ENCODE measurements around the gene CLK2.
A peak's percentile ranks its signal among the peaks of the same experiment; 100 is the strongest.
"Not testable (repeated sequence)": the region's sequence is repeated elsewhere in the genome, so short reads cannot be mapped to it uniquely, and the experiment has no call there.

The CLK2 gene

GRCh38 chr1:155266553-155266952, 6.8 kb downstream of the CLK2 start:
- no peak for DNase-seq (ENCODE audit: low spot score)

DNA sequence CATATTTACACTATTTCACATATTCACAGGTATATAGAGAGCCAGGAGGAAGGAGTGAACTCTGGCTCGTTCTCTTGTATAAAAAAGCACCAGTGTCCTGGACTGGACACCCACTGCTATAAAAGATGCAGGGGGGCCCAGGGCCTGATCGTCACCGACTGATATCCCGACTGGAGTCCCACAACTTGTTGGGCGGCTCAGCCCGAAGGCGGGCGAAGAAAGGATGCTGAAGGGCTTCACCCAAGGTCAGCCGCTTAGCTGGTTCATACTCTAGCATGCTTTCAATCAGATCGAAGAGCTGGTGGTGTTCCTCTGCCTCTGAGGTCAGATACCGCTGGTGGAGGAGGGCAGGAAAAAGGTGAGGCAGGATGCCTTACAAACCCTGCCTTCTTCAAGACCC, 10.2 kb downstream of the CLK2 start:
- DNase-seq (ENCODE audit: low spot score), result no peak

DNA sequence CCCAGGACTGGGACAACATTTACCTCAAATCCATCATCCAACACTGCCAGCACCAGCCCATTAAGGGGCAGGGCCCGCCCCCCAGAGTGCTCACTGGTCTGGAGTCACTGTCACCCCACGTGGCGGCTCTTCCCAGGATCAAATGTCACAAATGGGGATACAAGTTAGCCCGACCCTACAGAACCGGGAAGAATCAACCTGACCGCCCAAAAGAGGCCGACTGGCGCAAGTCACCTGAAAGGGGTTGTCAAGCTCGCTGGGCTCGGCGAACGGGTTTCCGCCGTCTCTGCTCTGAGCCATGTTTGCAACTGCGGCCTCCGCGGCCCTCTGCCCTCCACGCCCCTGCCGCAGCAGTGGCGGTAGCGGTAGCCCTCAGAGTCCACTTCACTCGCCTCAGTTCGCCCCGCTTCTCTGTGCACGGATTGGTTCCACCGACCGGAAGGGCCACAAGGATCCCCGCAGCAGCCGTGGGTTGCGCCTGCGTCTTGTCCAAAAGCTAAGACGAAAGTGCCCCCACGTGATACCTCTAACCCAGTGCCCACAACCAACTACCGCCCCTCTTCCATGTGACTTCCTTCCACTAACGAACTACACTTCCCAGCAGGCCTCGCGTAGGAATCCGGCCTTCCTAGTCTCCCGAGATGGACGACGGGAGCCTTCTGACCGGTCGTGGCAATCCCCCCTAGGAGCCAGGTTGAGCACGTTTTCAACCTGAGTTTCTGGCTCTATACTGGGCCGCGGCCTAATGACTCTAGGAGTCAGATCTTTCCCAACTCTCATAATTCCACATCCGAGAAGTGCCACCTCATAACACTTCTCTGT, 11.2 kb downstream of the CLK2 start, which contains the start of gene SCAMP3:
Gene SCAMP3 (minus strand): TSS at position 509 of the 822 bp plus-strand sequence. CDS start 209 bp downstream, at position 300.
- peak; percentile 98 for DNase-seq (ENCODE audit: low spot score)

- peak; percentile 48 for DNase-seq (ENCODE audit: low spot score)
Observed at GRCh38 chr1:155261493-155261851, 11.8 kb downstream of the CLK2 start.

GRCh38 chr1:155260276-155260675, 13.0 kb downstream of the CLK2 start:
- no peak for DNase-seq (ENCODE audit: low spot score)

GRCh38 chr1:155256058-155256852, 17.0 kb downstream of the CLK2 start:
- no peak for DNase-seq (ENCODE audit: low spot score)

- DNase-seq (ENCODE audit: low spot score), result peak; percentile 97
Observed at GRCh38 chr1:155255243-155256007, 17.9 kb downstream of the CLK2 start, which contains the start of gene ENTREP3. Gene ENTREP3, minus strand, starts transcription at chr1:155255483. Its CDS starts 606 bp downstream, at chr1:155254877.

DNA sequence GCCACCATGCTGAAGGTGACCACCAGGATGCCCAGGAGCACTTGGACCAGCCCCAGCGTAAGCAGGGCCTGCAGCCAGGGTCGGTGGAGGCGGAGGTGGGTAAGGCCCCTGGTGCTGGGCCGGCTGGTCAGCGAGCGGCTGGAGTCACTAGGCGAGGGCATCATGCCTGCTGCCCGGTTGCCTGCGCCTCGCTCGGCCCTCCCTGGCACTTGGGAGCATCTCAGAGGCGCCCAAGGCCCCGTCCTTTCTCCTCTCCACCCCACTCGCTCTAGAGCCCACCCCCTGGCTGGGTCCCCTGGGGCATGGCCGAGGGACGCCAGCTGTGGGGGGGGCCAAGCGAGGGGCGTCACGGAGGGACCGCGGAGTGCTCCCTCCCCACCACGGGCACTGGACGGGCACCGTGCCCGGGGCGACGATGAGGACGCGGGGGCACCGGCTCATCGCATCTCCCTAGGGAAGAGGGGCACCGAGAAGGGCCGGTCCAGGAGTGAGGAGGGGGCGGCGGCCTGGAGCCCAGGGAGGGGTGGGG, 18.5 kb downstream of the CLK2 start:
- DNase-seq (ENCODE audit: low spot score), result no peak

DNA sequence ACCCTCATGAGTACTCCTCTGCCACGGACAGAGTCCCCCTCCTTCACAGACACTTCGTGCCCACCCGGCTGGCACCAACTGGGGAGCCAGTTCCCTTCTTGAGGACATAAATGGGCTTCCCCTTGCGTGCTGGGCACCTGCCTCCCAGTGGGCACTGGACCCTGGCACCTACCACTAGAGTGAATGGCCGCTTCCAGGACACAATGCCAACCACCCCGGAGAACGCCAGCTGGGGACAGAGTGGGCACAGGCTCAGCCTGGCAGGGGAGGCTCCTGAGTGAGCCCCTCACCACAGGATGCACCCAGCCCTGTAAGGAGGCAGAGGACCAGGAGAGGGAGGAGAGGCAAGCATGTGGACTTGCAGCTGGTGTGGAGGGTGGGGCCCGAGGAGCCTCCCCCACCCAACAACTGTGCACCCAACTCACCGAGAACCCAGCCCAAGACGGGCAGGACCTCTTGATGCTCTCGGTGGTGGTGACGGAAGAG, 19.0 kb downstream of the CLK2 start:
- no peak for DNase-seq (ENCODE audit: low spot score)

DNA sequence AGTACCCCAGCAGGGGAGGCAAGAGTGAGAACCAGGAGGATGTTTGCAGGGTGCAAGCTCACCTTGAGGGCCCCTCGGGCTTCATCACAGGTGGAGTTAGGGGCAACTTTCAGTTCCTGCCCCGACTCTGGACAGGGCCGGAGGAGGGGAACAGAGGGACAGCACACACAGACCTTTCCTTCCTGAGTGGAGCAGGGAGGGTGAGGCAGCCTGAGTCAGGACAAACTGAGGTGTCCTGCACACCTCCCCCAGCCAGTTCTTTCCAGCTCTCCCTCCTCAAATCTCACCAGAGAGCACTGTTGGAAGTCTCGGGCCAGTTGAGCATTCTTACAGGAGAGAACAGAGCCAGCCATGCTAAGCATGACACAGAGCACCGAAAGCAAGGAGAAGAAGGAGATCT, 19.5 kb downstream of the CLK2 start:
- no peak for DNase-seq (ENCODE audit: low spot score)

- DNase-seq (ENCODE audit: low spot score), result no peak
Observed at GRCh38 chr1:155253208-155253607, 20.1 kb downstream of the CLK2 start.

GRCh38 chr1:155251566-155251965, 21.7 kb downstream of the CLK2 start:
- DNase-seq (ENCODE audit: low spot score), result no peak

DNA sequence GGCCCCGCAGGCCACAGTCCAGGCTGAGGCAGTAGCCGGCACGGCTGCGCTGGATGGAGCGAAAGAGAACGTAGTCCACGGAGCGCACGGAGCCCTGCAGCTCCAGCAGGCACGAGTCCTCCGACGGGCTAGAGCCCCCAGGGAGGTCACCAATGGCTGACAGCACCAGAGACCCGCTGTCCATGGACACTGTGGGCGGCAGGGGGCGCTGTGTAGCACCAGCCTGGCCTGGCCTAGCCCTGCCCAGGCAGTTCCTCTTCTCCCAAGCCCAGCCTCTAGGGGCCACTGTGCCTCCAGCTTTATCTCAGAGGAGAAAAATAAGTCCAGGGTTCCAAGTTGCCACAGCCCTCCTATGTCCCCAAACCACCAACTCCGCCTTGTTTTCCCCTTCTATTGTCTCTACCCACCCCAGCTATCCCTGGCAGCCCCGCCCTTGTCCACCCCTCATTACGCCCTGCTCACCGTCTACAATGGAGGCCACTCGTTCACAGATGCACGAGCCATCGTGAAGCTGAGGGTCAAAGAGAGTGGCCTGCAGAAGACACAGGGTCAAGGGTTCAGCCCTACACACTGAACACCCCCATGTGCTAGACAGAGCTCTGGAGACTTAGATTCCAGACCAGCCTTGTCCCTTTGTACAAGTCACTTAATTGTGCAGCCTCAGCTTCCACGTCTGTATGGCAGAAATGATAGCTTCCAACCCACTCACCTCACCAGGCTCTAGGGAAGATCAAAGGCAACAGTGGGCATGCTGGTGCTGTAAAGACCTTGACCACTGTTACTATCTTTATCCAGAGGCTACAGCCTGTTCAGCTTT, 22.5 kb downstream of the CLK2 start:
- DNase-seq (ENCODE audit: low spot score), result peak; percentile 99

DNA sequence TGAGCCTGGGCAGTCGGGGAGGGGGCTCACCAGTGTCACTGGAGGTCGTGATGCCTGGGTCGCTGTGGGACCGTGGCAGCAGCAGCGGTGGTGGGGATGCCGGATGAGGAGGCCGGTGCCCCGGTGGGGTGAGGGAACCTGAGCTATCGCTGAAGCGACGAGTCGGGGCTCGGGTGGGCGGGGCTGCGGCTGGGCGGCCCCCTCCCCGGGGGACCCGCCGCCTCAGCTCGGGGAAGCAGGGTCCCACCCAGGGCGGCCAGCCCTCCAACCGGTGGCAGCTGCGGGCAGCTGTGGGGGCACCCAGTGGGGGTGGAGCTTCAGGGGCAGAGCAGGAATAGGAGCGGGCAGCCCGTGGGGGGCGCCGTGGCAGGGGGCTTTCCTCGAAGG, 23.1 kb downstream of the CLK2 start:
- no peak for DNase-seq (ENCODE audit: low spot score)

- no peak for DNase-seq (ENCODE audit: low spot score)
Observed at GRCh38 chr1:155247667-155248553, 25.4 kb downstream of the CLK2 start.

GRCh38 chr1:155246796-155247195, 26.5 kb downstream of the CLK2 start:
- DNase-seq (ENCODE audit: low spot score), result not testable (repeated sequence)

DNA sequence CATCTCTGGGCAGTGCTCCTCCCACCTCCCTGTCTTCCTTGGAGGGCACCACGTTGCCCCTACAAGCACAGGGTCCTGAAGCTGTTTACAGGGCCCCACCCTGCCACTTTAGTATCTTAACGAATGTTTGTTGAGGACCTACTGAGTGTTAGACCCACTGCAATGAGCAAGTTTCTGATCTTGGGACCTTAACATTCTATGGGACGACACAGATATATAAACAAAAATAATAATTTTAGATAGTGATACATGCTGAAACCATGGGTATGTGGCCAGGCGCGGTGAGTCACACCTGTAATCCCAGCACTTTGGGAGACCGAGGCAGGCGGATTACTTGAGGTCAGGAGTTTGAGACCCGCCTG, 28.2 kb downstream of the CLK2 start:
- DNase-seq (ENCODE audit: low spot score), result no peak

- DNase-seq (ENCODE audit: low spot score), result peak; percentile 95
Observed at GRCh38 chr1:155244368-155245162, 28.7 kb downstream of the CLK2 start.

- DNase-seq (ENCODE audit: low spot score), result no peak
Observed at GRCh38 chr1:155242805-155243358, 30.4 kb downstream of the CLK2 start.

Data from HuH-7.5 (cell line).